ENCODE measurements around the gene ZNF239. TPM values are rescaled to one million over a fixed set of nuclear protein-coding genes. Genes with fewer than 3 reads are reported as not detected.
"Not testable (repeated sequence)": the region's sequence is repeated elsewhere in the genome, so short reads cannot be mapped to it uniquely, and the experiment has no call there.

ZNF239 gene
- 5.5 TPM for total RNA-seq
- long read RNA-seq, transcript ZNF239-205 (2 exons, 1,904 nt), result major isoform, 5 of 14 reads
- long read RNA-seq, partial matches to known transcripts, result 1 of 14 reads
- long read RNA-seq, other reads (novel, unspliced or antisense), result 5 of 14 reads

- peak; percentile 96 for DNase-seq (ENCODE audit: low spot score)
Observed at GRCh38 chr10:43574001-43574892, at the start of gene ZNF239. ZNF239 (minus strand) TSS chr10:43574616; CDS start chr10:43558079, 16,537 bp downstream.

GRCh38 chr10:43623351-43623750, 48.9 kb upstream of the ZNF239 start:
- DNase-seq (ENCODE audit: low spot score), result no peak

- DNase-seq (ENCODE audit: low spot score), result no peak
Observed at GRCh38 chr10:43622038-43622437, 47.6 kb upstream of the ZNF239 start.

- no peak for DNase-seq (ENCODE audit: low spot score)
Observed at GRCh38 chr10:43619368-43619767, 45.0 kb upstream of the ZNF239 start.

- no peak for DNase-seq (ENCODE audit: low spot score)
Observed at GRCh38 chr10:43616697-43617370, 42.4 kb upstream of the ZNF239 start.

- no peak for DNase-seq (ENCODE audit: low spot score)
Observed at GRCh38 chr10:43610636-43611035, 36.2 kb upstream of the ZNF239 start.

GRCh38 chr10:43607199-43607573, 32.8 kb upstream of the ZNF239 start:
- no peak for DNase-seq (ENCODE audit: low spot score)

- DNase-seq (ENCODE audit: low spot score), result peak; percentile 92
Observed at GRCh38 chr10:43606323-43607198, 32.1 kb upstream of the ZNF239 start, which contains the start of gene ZNF485. ZNF485 (plus strand) TSS chr10:43606438; CDS start chr10:43607051, 613 bp downstream.

- DNase-seq (ENCODE audit: low spot score), result no peak
Observed at GRCh38 chr10:43605850-43606322, 31.5 kb upstream of the ZNF239 start.

GRCh38 chr10:43601576-43601975, 27.2 kb upstream of the ZNF239 start:
- DNase-seq (ENCODE audit: low spot score), result not testable (repeated sequence)

GRCh38 chr10:43599333-43599732, 24.9 kb upstream of the ZNF239 start:
- no peak for DNase-seq (ENCODE audit: low spot score)

GRCh38 chr10:43598446-43598845, 24.0 kb upstream of the ZNF239 start:
- no peak for DNase-seq (ENCODE audit: low spot score)

- DNase-seq (ENCODE audit: low spot score), result no peak
Observed at GRCh38 chr10:43596546-43596945, 22.1 kb upstream of the ZNF239 start.

- no peak for DNase-seq (ENCODE audit: low spot score)
Observed at GRCh38 chr10:43595739-43596298, 21.4 kb upstream of the ZNF239 start.

GRCh38 chr10:43594944-43595589, 20.7 kb upstream of the ZNF239 start:
- no peak for DNase-seq (ENCODE audit: low spot score)

- DNase-seq (ENCODE audit: low spot score), result no peak
Observed at GRCh38 chr10:43591303-43591904, 17.0 kb upstream of the ZNF239 start.

- DNase-seq (ENCODE audit: low spot score), result not testable (repeated sequence)
Observed at GRCh38 chr10:43586730-43587115, 12.3 kb upstream of the ZNF239 start.

- DNase-seq (ENCODE audit: low spot score), result no peak
Observed at GRCh38 chr10:43585981-43586729, 11.7 kb upstream of the ZNF239 start.

- DNase-seq (ENCODE audit: low spot score), result no peak
Observed at GRCh38 chr10:43585046-43585445, 10.6 kb upstream of the ZNF239 start.
